Measurements from ENCODE around the gene PXDN.

Gene PXDN

GRCh38 chr2:1613078-1613445 is 131.3 kb downstream of the PXDN start:
- DNase-seq: no peak
- H3K4me1 ChIP-seq: no peaks in the 10 kb centered on the region
- no peaks in the 10 kb centered on the region for H3K36me3 ChIP-seq
- H3K9me3 ChIP-seq: no peaks in the 10 kb centered on the region
- H3K27me3 ChIP-seq: no peaks in the 10 kb centered on the region
- no peak overlapping the region for H3K4me3 ChIP-seq (ENCODE audit: low read depth, low read length)
- no peak for TF ChIP-seq CTCF (IDR thresholded peaks at IDR 0.05; ENCODE audit: low read depth, low read length)

GRCh38 chr2:1612391-1613077 is 131.8 kb downstream of the PXDN start:
- no peak for DNase-seq
- Histone ChIP-seq H3K27me3 (no peaks in the 10 kb centered on the region), H3K4me1 (no peaks in the 10 kb centered on the region), H3K9me3 (no peaks in the 10 kb centered on the region), H3K4me3 (ENCODE audit: low read depth, low read length) (no peak overlapping the region), H3K36me3 (no peaks in the 10 kb centered on the region)
- no peak for TF ChIP-seq CTCF (IDR thresholded peaks at IDR 0.05; ENCODE audit: low read depth, low read length)

- no peaks in the 10 kb centered on the region for H3K9me3 ChIP-seq
- DNase-seq: no peak
- H3K36me3 ChIP-seq: no peaks in the 10 kb centered on the region
- TF ChIP-seq CTCF (IDR thresholded peaks at IDR 0.05; ENCODE audit: low read depth, low read length): no peak
- no peak overlapping the region for H3K4me3 ChIP-seq (ENCODE audit: low read depth, low read length)
- H3K4me1 ChIP-seq: no peaks in the 10 kb centered on the region
- no peaks in the 10 kb centered on the region for H3K27me3 ChIP-seq
These were observed 132.4 kb downstream of the PXDN start for GRCh38 chr2:1611886-1612285.

GRCh38 chr2:1610096-1610485 is 134.2 kb downstream of the PXDN start:
- TF ChIP-seq CTCF (IDR thresholded peaks at IDR 0.05; ENCODE audit: low read depth, low read length): no peak
- no peaks in the 10 kb centered on the region for H3K27me3 ChIP-seq
- no peaks in the 10 kb centered on the region for H3K36me3 ChIP-seq
- DNase-seq: no peak
- no peaks in the 10 kb centered on the region for H3K9me3 ChIP-seq
- no peaks in the 10 kb centered on the region for H3K4me1 ChIP-seq
- H3K4me3 ChIP-seq (ENCODE audit: low read depth, low read length): no peak overlapping the region

- DNase-seq: no peak
- TF ChIP-seq CTCF (IDR thresholded peaks at IDR 0.05; ENCODE audit: low read depth, low read length): no peak
These were observed 134.7 kb downstream of the PXDN start for GRCh38 chr2:1609485-1610095.

GRCh38 chr2:1609040-1609439 is 135.3 kb downstream of the PXDN start:
- no peak for TF ChIP-seq CTCF (IDR thresholded peaks at IDR 0.05; ENCODE audit: low read depth, low read length)
- no peak overlapping the region for H3K4me3 ChIP-seq (ENCODE audit: low read depth, low read length)
- no peaks in the 10 kb centered on the region for H3K9me3 ChIP-seq
- DNase-seq: no peak
- no peaks in the 10 kb centered on the region for H3K27me3 ChIP-seq
- no peaks in the 10 kb centered on the region for H3K36me3 ChIP-seq
- no peaks in the 10 kb centered on the region for H3K4me1 ChIP-seq

More at GRCh38 chr2:1609485-1610095, 134.7 kb downstream of the PXDN start:
- Histone ChIP-seq H3K9me3 (no peaks in the 10 kb centered on the region), H3K4me3 (ENCODE audit: low read depth, low read length) (no peak overlapping the region), H3K27me3 (no peaks in the 10 kb centered on the region), H3K4me1 (no peaks in the 10 kb centered on the region), H3K36me3 (no peaks in the 10 kb centered on the region)
